Lower leg skin (tissue), 4 donors: ENCODE results near the gene TEK. TPM values are rescaled to one million over a fixed set of nuclear protein-coding genes. Genes with fewer than 3 reads are reported as not detected.

Source experiments
- DNase-seq, 2 donors: peaks; one replicate each; pipeline ENCODE4 v3.0.0-alpha.2; 2019; ENCODE audit warnings: low spot score in 2 of 2
- H3K4me3 ChIP-seq: fragments of 200-600 bp; sonication (generic); 2 replicates; pipeline ENCODE4 v1.5.1; 2017; ENCODE audit warnings: mild to moderate bottlenecking, low read depth; ENCODE audit not compliant: poor library complexity, severe bottlenecking
- POLR2A ChIP-seq, 2 donors: fragments of 450-650 bp; IDR thresholded peaks; one replicate each; pipeline ENCODE4 v1.6.1; 2016 to 2017; ENCODE audit warnings: antibody characterized with exemption in 2 of 2, mild to moderate bottlenecking in 1 of 2, moderate library complexity in 1 of 2
- WGBS, 2 donors: methylation state at CpG; one replicate each; pipeline ENCODE4 v1.1.5; 2018; 5-methylcytosine and 5-hydroxymethylcytosine counted together
- intact Hi-C: fragments of 100-400 bp; cut with DNase I; formaldehyde crosslinking; loops from one replicate; pipeline ENCODE4 v1.15.0; 2023; ENCODE audit warnings: low total_unique reads
- total RNA-seq, 4 donors: library from RNA; depleted of rRNA; stranded (reverse); fragments of >200 nt; gene quantifications; one replicate each; pipeline ENCODE4 v1.1.0, GENCODE V29; 2016
- TF ChIP-seq, protein P1 (sequence below), 3 donors: fragments of 450-650 bp; IDR thresholded peaks; one replicate each; pipeline ENCODE4 v1.5.1; 2016; ENCODE audit warnings: antibody characterized with exemption in 3 of 3, mild to moderate bottlenecking in 3 of 3, moderate library complexity in 2 of 3

The TEK gene
- total RNA-seq, 4 donors from 2014 or later: 2.5 to 9.2 (median 3.8) TPM

DNA sequence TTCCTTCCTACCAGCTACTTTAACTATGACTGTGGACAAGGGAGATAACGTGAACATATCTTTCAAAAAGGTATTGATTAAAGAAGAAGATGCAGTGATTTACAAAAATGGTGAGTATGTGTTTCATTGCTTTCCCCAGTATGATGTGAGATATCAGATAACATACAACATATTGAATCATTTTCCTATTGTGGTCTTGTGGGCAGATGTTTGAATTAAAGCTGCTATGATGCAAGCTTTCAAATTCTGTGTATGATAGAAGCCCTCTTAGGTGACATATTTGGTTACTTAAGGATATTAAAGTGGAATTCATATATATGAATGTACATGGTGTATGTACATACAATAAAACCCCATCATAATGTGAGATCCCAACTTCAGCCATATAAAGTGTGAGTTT lies 59.5 kb downstream of the TEK start:
- intact Hi-C loops: no loop called here

DNA sequence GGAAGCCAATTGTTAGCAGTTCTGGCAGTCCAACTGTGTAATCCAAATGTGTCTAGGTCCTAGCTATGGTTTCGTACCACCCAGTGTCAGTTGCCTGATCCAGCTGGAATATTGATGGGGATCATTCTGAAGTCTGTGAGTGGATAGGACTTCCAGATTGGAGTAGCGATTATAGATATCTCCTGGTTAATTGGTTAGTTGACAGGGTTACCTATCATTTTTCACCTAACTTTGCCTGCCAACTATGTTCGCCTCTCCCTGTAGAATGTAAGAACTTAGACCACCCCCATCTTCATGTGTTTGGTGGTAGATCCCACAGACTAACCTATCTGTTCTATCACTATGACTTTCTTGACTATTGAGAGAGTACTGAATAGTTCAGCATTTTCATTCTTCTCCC lies 59.9 kb downstream of the TEK start:
- WGBS, 2 donors: 94 to 97% methylated on average over 3 of the region's 3 CpGs
- H3K4me3 ChIP-seq: no peak overlapping the region
- no peak for DNase-seq
- no peak for TF ChIP-seq POLR2A (IDR thresholded peaks at IDR 0.05)
- TF ChIP-seq, protein P1, sequence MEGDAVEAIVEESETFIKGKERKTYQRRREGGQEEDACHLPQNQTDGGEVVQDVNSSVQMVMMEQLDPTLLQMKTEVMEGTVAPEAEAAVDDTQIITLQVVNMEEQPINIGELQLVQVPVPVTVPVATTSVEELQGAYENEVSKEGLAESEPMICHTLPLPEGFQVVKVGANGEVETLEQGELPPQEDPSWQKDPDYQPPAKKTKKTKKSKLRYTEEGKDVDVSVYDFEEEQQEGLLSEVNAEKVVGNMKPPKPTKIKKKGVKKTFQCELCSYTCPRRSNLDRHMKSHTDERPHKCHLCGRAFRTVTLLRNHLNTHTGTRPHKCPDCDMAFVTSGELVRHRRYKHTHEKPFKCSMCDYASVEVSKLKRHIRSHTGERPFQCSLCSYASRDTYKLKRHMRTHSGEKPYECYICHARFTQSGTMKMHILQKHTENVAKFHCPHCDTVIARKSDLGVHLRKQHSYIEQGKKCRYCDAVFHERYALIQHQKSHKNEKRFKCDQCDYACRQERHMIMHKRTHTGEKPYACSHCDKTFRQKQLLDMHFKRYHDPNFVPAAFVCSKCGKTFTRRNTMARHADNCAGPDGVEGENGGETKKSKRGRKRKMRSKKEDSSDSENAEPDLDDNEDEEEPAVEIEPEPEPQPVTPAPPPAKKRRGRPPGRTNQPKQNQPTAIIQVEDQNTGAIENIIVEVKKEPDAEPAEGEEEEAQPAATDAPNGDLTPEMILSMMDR (IDR thresholded peaks at IDR 0.05): no peak
- intact Hi-C loops: no loop called here

More for the DNA sequence above, 59.5 kb downstream of the TEK start:
- no peak for TF ChIP-seq POLR2A (IDR thresholded peaks at IDR 0.05)
- TF ChIP-seq, protein P1 (IDR thresholded peaks at IDR 0.05): no peak
- no peak overlapping the region for H3K4me3 ChIP-seq
- WGBS, 2 donors: 70 to 71% methylated on average over 1 of the region's 1 CpG
- DNase-seq: no peak

DNA sequence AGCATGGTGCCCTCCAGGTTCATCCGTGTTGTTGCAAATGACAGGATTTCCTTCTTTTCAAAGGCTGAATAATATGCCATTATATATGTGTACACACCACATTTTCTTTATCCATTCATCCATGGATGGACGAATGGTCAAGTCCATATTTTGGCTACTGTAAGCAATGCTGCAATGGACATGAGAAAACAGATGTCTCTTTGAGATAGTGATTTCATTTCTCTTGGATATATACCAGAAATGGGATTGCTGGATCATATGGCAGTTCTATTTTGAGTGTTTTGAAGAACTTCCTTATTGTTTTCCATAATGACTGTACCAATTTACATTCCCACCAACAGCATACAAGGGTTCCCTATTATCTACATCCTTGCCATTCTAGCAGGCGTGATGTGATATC lies 67.9 kb downstream of the TEK start:
- TF ChIP-seq, protein P1 (IDR thresholded peaks at IDR 0.05): no peak
- TF ChIP-seq POLR2A (IDR thresholded peaks at IDR 0.05): no peak
- no peak for DNase-seq
- intact Hi-C loops: no loop called here
- WGBS, 2 donors: 85 to 86% methylated on average over 3 of the region's 3 CpGs
- H3K4me3 ChIP-seq: no peak overlapping the region

DNA sequence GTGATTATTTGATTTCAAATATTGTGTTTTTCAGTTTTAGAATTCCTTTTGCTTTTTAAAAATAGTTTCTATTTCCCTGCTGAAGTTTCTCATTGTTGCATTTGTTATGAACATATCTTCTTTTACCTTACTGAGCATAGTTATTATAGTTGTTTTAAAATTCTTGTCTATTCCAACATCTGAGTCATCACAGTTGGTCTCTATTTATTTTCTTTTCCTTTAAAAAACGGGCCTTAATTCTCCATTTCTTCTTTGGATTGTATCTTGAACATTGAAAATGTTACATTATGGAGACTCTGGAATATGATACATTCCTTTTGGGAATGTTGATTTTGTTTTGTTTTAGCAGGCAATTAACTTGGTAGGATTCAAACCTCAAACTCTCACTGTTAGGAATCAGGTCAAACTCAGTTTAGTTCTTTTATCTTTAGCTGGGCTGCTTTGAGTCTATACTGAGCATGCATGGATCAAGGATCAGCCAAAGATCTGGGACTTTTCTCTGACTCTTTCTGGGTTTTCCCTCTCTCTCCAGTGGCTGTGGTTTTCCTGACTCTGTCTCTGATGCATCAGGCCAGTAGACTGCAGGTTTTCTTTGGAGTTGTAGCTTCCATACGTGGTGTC lies 70.3 kb downstream of the TEK start:
- intact Hi-C loops: no loop called here
- TF ChIP-seq POLR2A (IDR thresholded peaks at IDR 0.05): no peak
- TF ChIP-seq, protein P1 (IDR thresholded peaks at IDR 0.05): no peak
- no peak for DNase-seq
- WGBS, 2 donors: 66 to 70% methylated on average over 2 of the region's 2 CpGs
- H3K4me3 ChIP-seq: no peak overlapping the region

DNA sequence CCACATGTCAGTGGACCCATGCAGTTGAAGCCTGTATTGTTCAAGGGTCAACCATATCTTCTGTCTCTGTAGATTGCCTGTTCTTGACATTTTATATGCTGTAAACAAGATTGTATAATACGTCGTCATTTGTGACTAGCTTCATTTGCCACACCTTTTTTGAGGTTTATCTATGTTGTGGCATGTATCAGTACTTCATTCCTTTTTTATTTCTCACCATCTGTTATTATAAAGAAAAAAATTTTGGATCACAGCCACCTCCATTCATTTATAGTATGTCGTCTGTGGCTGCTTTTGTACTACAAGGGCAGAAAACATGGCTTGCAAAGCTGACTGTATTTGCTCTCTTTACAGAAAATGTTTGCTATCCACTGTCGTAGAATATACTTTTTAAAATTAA lies 72.4 kb downstream of the TEK start:
- no peak for DNase-seq
- intact Hi-C loops: no loop called here
- TF ChIP-seq, protein P1 (IDR thresholded peaks at IDR 0.05): no peak
- no peak for TF ChIP-seq POLR2A (IDR thresholded peaks at IDR 0.05)
- H3K4me3 ChIP-seq: no peak overlapping the region
- 30 to 38% methylated on average over 4 of the region's 4 CpGs for WGBS, 2 donors

DNA sequence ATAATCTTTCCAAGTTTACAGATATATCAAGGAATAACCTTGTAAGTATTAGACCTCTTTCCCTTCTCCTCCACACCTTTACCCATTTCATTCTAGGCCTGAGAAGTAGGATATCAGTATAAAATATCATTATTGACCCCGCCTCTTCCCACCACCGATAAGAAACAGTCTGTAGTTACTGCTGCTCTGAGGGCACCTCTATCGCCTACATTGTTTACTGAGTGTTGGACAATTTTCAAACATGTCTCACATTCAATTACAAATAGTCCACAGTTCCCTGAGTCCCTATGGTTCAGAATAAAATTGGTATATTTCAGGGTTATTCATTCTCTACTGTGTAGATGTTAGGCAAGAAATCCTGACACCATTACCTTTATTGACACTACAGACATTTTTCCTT lies 73.4 kb downstream of the TEK start:
- TF ChIP-seq, protein P1 (IDR thresholded peaks at IDR 0.05): no peak
- no peak for TF ChIP-seq POLR2A (IDR thresholded peaks at IDR 0.05)
- WGBS, 2 donors: 56 to 58% methylated on average over 3 of the region's 3 CpGs
- intact Hi-C loops: no loop called here
- H3K4me3 ChIP-seq: no peak overlapping the region
- no peak for DNase-seq
